Measurements from ENCODE around the gene ZNF790.

DNA sequence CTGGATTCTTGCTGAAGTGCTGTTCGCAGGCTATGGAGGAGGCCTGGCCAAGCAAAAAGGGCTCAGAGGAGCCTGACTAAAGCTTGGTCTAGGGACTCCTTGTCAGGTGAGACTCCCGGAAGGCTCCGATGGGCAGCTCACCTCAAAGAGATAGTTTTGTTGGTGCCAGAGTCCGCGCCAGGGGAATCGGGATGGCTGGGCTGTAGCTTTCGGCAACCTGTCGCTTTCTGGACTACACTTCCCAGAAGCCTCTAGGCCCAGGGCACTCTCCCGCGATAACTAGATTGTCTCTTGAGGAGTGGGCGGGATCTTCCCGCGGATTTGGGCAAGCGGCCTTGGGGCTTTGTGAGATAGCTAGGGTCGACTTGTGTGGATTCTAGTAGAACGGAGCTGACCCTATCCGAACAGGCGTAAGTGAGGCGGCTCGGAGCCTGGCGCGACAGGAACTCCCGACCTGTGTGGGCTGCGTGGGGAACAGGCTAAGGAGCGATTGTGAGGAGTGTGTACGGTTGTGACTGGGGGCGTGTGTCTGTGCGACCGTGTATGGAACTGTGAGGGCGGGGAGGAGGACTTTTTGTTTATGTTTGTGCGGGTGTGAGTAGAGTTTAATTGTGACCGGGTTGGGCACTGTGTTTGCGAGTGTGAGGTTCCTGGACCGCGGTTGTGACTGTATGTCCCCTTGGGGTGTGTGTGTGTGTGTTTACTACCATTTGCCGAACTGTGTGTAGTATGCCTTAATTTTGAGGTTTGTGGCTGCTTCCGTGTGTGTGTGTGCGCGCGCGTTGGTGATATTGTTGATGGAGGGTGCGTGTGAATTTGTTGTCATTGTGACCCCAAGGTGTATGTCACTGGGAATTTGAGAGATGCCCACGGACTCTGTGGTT lies 12.6 kb upstream of the ZNF790 start, which contains the start of gene ZNF345:
- TF ChIP-seq, protein P1, sequence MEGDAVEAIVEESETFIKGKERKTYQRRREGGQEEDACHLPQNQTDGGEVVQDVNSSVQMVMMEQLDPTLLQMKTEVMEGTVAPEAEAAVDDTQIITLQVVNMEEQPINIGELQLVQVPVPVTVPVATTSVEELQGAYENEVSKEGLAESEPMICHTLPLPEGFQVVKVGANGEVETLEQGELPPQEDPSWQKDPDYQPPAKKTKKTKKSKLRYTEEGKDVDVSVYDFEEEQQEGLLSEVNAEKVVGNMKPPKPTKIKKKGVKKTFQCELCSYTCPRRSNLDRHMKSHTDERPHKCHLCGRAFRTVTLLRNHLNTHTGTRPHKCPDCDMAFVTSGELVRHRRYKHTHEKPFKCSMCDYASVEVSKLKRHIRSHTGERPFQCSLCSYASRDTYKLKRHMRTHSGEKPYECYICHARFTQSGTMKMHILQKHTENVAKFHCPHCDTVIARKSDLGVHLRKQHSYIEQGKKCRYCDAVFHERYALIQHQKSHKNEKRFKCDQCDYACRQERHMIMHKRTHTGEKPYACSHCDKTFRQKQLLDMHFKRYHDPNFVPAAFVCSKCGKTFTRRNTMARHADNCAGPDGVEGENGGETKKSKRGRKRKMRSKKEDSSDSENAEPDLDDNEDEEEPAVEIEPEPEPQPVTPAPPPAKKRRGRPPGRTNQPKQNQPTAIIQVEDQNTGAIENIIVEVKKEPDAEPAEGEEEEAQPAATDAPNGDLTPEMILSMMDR (IDR thresholded peaks at IDR 0.05), result no peak
- TF ChIP-seq, protein P2, sequence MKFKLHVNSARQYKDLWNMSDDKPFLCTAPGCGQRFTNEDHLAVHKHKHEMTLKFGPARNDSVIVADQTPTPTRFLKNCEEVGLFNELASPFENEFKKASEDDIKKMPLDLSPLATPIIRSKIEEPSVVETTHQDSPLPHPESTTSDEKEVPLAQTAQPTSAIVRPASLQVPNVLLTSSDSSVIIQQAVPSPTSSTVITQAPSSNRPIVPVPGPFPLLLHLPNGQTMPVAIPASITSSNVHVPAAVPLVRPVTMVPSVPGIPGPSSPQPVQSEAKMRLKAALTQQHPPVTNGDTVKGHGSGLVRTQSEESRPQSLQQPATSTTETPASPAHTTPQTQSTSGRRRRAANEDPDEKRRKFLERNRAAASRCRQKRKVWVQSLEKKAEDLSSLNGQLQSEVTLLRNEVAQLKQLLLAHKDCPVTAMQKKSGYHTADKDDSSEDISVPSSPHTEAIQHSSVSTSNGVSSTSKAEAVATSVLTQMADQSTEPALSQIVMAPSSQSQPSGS (CRISPR knock-in tag; IDR thresholded peaks at IDR 0.05; ENCODE audit: borderline replicate concordance, low read depth), result no peak
- TF ChIP-seq, protein P3, sequence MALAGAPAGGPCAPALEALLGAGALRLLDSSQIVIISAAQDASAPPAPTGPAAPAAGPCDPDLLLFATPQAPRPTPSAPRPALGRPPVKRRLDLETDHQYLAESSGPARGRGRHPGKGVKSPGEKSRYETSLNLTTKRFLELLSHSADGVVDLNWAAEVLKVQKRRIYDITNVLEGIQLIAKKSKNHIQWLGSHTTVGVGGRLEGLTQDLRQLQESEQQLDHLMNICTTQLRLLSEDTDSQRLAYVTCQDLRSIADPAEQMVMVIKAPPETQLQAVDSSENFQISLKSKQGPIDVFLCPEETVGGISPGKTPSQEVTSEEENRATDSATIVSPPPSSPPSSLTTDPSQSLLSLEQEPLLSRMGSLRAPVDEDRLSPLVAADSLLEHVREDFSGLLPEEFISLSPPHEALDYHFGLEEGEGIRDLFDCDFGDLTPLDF (CRISPR knock-in tag; IDR thresholded peaks at IDR 0.05), result no peak
- TF ChIP-seq CREM (CRISPR knock-in tag; IDR thresholded peaks at IDR 0.05) (no peak), JUN (CRISPR knock-in tag; IDR thresholded peaks at IDR 0.05) (no peak)
- TF ChIP-seq, protein P4, sequence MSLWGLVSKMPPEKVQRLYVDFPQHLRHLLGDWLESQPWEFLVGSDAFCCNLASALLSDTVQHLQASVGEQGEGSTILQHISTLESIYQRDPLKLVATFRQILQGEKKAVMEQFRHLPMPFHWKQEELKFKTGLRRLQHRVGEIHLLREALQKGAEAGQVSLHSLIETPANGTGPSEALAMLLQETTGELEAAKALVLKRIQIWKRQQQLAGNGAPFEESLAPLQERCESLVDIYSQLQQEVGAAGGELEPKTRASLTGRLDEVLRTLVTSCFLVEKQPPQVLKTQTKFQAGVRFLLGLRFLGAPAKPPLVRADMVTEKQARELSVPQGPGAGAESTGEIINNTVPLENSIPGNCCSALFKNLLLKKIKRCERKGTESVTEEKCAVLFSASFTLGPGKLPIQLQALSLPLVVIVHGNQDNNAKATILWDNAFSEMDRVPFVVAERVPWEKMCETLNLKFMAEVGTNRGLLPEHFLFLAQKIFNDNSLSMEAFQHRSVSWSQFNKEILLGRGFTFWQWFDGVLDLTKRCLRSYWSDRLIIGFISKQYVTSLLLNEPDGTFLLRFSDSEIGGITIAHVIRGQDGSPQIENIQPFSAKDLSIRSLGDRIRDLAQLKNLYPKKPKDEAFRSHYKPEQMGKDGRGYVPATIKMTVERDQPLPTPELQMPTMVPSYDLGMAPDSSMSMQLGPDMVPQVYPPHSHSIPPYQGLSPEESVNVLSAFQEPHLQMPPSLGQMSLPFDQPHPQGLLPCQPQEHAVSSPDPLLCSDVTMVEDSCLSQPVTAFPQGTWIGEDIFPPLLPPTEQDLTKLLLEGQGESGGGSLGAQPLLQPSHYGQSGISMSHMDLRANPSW (CRISPR knock-in tag; conservative IDR thresholded peaks at IDR 0.05; ENCODE audit: low read depth), result no peak

Measured in WTC11 (cell line).